K562 (cell line): ENCODE data around the gene RPS8. TPM values are rescaled to one million over a fixed set of nuclear protein-coding genes. Genes with fewer than 3 reads are reported as not detected.

Experiments used
- DDX20 ChIP-seq: fragments of 450-650 bp; IDR thresholded peaks from 2 replicates; pipeline ENCODE4 v1.6.1; 2016; ENCODE audit warnings: missing genetic modification characterization, low read depth, mild to moderate bottlenecking, missing compliant biosample characterization, moderate library complexity
- DNMT1 ChIP-seq: fragments of 450-650 bp; IDR thresholded peaks from 2 replicates; pipeline ENCODE4 v1.6.1; 2016; ENCODE audit warnings: antibody characterized with exemption, mild to moderate bottlenecking
- E2F3 ChIP-seq: fragments of 250-450 bp; sonication (Bioruptor Pico); IDR thresholded peaks from 2 replicates; pipeline ENCODE4 v1.4.0; 2020; ENCODE audit warnings: mild to moderate bottlenecking
- E2F5 ChIP-seq: sonication (generic); formaldehyde crosslinking; IDR thresholded peaks from 2 replicates; pipeline ENCODE4 v1.8.0; 2022; ENCODE audit warnings: mild to moderate bottlenecking, missing genetic modification reagents
- EGR1 ChIP-seq: fragments of 450-650 bp; conservative IDR thresholded peaks from 2 replicates; pipeline ENCODE4 v1.6.1; 2017; ENCODE audit warnings: mild to moderate bottlenecking
- ETS2 ChIP-seq: IDR thresholded peaks from 2 replicates; pipeline ENCODE4 v1.6.1; 2016; ENCODE audit warnings: borderline replicate concordance, missing genetic modification characterization, mild to moderate bottlenecking, moderate library complexity, missing compliant biosample characterization; ENCODE audit not compliant: poor library complexity, severe bottlenecking
- ETV5 ChIP-seq: sonication (generic); formaldehyde crosslinking; IDR thresholded peaks from 2 replicates; pipeline ENCODE4 v1.4.0; 2020; ENCODE audit warnings: low read depth, mild to moderate bottlenecking, missing genetic modification reagents
- FUS ChIP-seq: fragments of 200-400 bp; formaldehyde crosslinking; optimal IDR thresholded peaks from 2 replicates; pipeline ENCODE3; 2017; ENCODE audit warnings: low read depth, low read length
- MAX ChIP-seq: sonication (generic); formaldehyde crosslinking; IDR thresholded peaks from 2 replicates; pipeline ENCODE4 v1.9.0; 2022; ENCODE audit warnings: mild to moderate bottlenecking, missing genetic modification reagents
- PHF8 ChIP-seq: fragments of 200-600 bp; sonication (generic); IDR thresholded peaks from 2 replicates; pipeline ENCODE4 v1.6.1; 2012; ENCODE audit warnings: mixed run types, mild to moderate bottlenecking, inconsistent platforms, low read length, moderate library complexity, borderline replicate concordance
- POLR2AphosphoS2 ChIP-seq: IDR thresholded peaks from 2 replicates; pipeline ENCODE4 v1.6.1; 2012; ENCODE audit warnings: low read length, improper control_type of control experiment
- RBM39 ChIP-seq: fragments of 200-400 bp; formaldehyde crosslinking; optimal IDR thresholded peaks from 2 replicates; pipeline ENCODE3; 2018; ENCODE audit warnings: low read depth, low read length
- TAF15 ChIP-seq: fragments of 200-400 bp; formaldehyde crosslinking; IDR thresholded peaks from 2 replicates; pipeline ENCODE4 v1.6.1; 2017; ENCODE audit warnings: mild to moderate bottlenecking, low read depth, low read length, moderate library complexity
- YY1 ChIP-seq, 3 experiments: IDR thresholded peaks; 2 replicates each; pipeline ENCODE4 v1.6.1; 2011; ENCODE audit warnings: low read length in 2 of 3, mild to moderate bottlenecking in 2 of 3, moderate library complexity in 2 of 3, borderline replicate concordance in 1 of 3, control low read depth in 1 of 3, low read depth in 1 of 3; ENCODE audit not compliant: insufficient read depth in 3 of 3, insufficient replicate concordance in 2 of 3, control insufficient read depth in 1 of 3, insufficient read length in 1 of 3; ENCODE audit errors: extremely low read depth in 1 of 3
- ZBTB9 ChIP-seq: fragments of 450-650 bp; formaldehyde crosslinking; IDR thresholded peaks from 2 replicates; pipeline ENCODE4 v1.4.0; 2020; ENCODE audit warnings: mild to moderate bottlenecking, moderate library complexity
- ZFP36 ChIP-seq: fragments of 150-350 bp; IDR thresholded peaks from 2 replicates; pipeline ENCODE4 v1.6.1; 2018; ENCODE audit warnings: low read length, low read depth; ENCODE audit not compliant: partially characterized antibody
- ZFP91 ChIP-seq: sonication (generic); formaldehyde crosslinking; IDR thresholded peaks from 2 replicates; pipeline ENCODE4 v1.8.0; 2022; ENCODE audit warnings: mild to moderate bottlenecking, missing genetic modification reagents
- ZNF347 ChIP-seq: fragments of 450-650 bp; formaldehyde crosslinking; IDR thresholded peaks from 2 replicates; pipeline ENCODE4 v1.4.0; 2020; ENCODE audit warnings: low read depth, mild to moderate bottlenecking, moderate library complexity
- ZNF384 ChIP-seq: IDR thresholded peaks from 2 replicates; pipeline ENCODE4 v1.6.1; 2012; ENCODE audit warnings: low read depth, low read length, improper control_type of control experiment
- ZNF445 ChIP-seq: fragments of 250-450 bp; sonication (Bioruptor Pico); IDR thresholded peaks from 2 replicates; pipeline ENCODE4 v1.4.0; 2020; ENCODE audit warnings: low read depth, mild to moderate bottlenecking, moderate library complexity
- ZNF551 ChIP-seq: fragments of 250-450 bp; sonication (Bioruptor Pico); IDR thresholded peaks from 2 replicates; pipeline ENCODE4 v1.5.0; 2021; ENCODE audit warnings: mild to moderate bottlenecking, moderate library complexity
- polyA plus RNA-seq, 8 experiments: library from polyadenylated mRNA; depleted of rRNA in 4 of 8; stranded (reverse) in 5 of 8; unstranded in 3 of 8; fragments of >200 nt; fragmentation: Nextera tagmentation in 2 of 8; fragmentation: Illumina TruSeq in 1 of 8; extraction: Ambion mirVana in 2 of 8; extraction: Trizol in 1 of 8; gene quantifications; 2 replicates each; pipeline versions ENCODE4 v1.2.1 to v1.2.3, GENCODE V29; 2011 to 2014; ENCODE audit warnings: inconsistent platforms in 1 of 8, missing spikeins in 1 of 8
- total RNA-seq, 7 experiments: library from RNA; depleted of rRNA in 6 of 7; stranded (reverse); fragments of >200 nt in 6 of 7; fragmentation: Illumina TruSeq in 2 of 7; extraction: Trizol in 2 of 7; gene quantifications; 2 replicates each; pipeline versions ENCODE4 v1.2.1 to v1.2.3, GENCODE V29; 2011 to 2021; ENCODE audit warnings: low replicate concordance in 1 of 7
- TF ChIP-seq, protein P1 (sequence below): fragments of 250-450 bp; sonication (Bioruptor Pico); IDR thresholded peaks from 2 replicates; pipeline ENCODE4 v1.5.0; 2021

Gene RPS8
- total and polyA plus RNA-seq, 9 of the 15 experiments (the other 6 are each of a cell fraction or from before 2014, with no cell fraction given) = 2,431 to 4,168 (median 3,109) TPM

DNA sequence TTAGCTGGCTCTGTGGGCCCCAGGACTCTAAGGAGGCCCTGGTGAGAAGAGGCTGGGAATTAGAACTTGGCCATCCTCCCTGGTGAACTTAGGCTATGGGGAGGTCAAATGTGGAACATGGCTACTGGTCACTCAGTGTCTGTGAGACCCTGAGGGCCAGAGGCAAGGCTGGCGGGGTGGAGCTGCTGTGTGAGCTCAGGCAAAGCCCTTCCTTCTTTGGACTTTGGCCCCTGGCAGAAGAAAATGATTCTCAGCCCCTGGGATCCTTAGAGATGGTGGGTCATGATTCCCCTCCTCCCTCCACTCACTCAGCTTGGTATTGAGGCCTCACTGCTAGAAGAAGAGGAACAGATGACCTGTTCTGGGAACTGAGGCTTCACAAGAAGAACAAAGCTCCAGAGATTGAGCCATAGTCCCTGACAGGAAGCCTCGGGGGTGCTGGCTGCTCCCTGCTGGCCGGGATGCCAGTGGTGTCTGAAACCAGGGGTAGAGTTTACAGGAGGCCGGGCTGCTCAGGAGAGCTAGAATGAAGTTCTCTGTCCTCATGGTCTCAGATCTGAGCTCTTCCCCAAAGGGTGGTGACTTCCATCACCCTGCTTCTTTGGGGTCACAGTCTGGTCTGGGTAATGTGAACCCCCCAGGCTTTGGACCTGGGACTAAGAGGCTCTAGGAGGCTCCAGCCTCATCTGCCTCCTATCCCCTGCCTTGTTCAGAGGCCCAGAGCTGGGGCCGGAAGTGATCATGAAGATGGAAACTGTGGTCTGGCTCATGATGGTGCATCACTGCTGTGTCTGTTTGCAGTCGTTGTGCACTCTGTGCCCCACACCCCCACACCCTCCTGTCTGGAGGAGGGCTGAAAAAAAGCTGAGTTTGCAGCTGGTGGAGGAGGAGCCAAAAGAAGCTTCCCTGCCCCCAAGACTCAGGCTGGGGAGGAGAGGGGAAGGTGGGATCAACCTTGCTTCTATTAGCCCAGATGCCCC lies 33.9 kb downstream of the RPS8 start (continued):
- TF ChIP-seq ETS2 (no peak), E2F3 (CRISPR knock-in tag) (no peak), FUS (no peak), MAX (CRISPR knock-in tag) (peak; percentile 11), DDX20 (no peak), RBM39 (peak; percentile 43), ZNF445 (CRISPR knock-in tag) (no peak), ZNF551 (no peak), ETV5 (CRISPR knock-in tag) (0 out of 2 replicates have a peak, but pooled peaks have one; percentile 36), ZNF384 (peak; percentile 44; the same call in 1 of the 2 replicates), YY1 (IDR thresholded peaks at IDR 0.05; ENCODE audit: borderline replicate concordance in 1 of 3, control insufficient read depth in 1 of 3, extremely low read depth in 1 of 3, insufficient read depth in 3 of 3, insufficient read length in 1 of 3, insufficient replicate concordance in 2 of 3, low read depth in 1 of 3, low read length in 2 of 3) (peak in 1 of 3 experiments; percentile 25), ZFP36 (no peak), DNMT1 (no peak), ZFP91 (no peak), E2F5 (CRISPR knock-in tag) (no peak), TAF15 (no peak), EGR1 (peak; percentile 85), ZNF347 (CRISPR knock-in tag) (no peak), PHF8 (no peak), ZBTB9 (no peak), POLR2AphosphoS2 (no peak)
- TF ChIP-seq, protein P1, sequence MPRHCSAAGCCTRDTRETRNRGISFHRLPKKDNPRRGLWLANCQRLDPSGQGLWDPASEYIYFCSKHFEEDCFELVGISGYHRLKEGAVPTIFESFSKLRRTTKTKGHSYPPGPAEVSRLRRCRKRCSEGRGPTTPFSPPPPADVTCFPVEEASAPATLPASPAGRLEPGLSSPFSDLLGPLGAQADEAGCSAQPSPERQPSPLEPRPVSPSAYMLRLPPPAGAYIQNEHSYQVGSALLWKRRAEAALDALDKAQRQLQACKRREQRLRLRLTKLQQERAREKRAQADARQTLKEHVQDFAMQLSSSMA = no peak
